ENCODE data around the gene CAMSAP1. TPM values are rescaled to one million over a fixed set of nuclear protein-coding genes. Genes with fewer than 3 reads are reported as not detected.

The CAMSAP1 gene
- total and polyA plus RNA-seq, 9 of the 15 experiments (the other 6 are each of a cell fraction or from before 2014, with no cell fraction given), result 1.5 to 28.8 (median 14.3) TPM

DNA sequence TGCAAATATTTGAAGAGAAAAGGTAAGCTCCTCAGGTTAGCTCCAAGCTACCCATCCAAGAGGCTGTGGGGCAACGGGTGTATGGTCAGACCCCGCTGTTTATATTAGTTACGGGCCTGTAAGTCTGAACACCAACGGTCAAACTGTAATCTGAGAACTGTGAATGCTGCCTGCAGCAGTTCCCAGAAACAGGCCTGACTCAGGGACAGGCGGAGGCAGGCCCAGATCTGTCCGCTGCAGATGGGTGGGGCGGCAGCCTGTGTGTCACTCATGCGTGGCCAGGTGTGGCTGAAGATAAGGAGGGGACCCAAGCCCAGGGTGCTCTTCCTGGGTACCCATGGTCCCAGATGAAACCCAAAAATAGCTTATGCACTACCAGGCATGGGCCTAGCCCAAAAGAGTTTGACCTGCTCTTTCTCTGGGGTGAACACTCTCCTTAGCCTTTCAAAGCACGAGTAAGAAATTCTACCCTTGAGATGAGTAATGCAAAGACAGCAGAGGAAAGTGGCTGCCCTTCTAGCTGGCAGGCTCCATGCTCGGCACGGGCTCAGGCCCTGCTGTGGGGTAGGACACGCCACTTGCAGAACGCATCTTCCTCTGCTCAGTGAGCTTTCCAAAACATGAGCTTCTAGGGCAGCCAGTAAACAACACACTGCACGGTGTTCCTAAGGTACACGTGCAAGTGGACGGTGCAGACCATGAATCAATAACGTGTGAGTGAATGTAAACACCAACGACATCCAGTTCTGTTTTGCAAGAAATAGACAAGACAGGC, 44.7 kb upstream of the CAMSAP1 start (continued):
- TF ChIP-seq GABPB1 (CRISPR knock-in tag; IDR thresholded peaks at IDR 0.05) (peak; percentile 73; the same call in 1 of the 2 replicates), SRSF1 (IDR thresholded peaks at IDR 0.05; ENCODE audit: low read depth, low read length) (no peak), MTA3 (IDR thresholded peaks at IDR 0.05; ENCODE audit: borderline replicate concordance) (peak; percentile 95), PTRF (tag; IDR thresholded peaks at IDR 0.05) (no peak), ZNF75A (CRISPR knock-in tag; IDR thresholded peaks at IDR 0.05) (no peak; the same call in 1 of the 2 replicates), DNMT1 (IDR thresholded peaks at IDR 0.05) (no peak), ZNF121 (CRISPR knock-in tag; conservative IDR thresholded peaks at IDR 0.05) (no peak), ZNF57 (CRISPR knock-in tag; IDR thresholded peaks at IDR 0.05) (peak; percentile 71; the same call in 1 of the 2 replicates), RFX5 (IDR thresholded peaks at IDR 0.05; ENCODE audit: low read depth, low read length) (no peak), ELF1 (tag; IDR thresholded peaks at IDR 0.05) (0 out of 2 replicates have a peak, but pooled peaks have one; percentile 48), HIVEP1 (CRISPR knock-in tag; IDR thresholded peaks at IDR 0.05) (peak; percentile 73), BMI1 (IDR thresholded peaks at IDR 0.05; ENCODE audit: low read length) (no peak), BRD9 (IDR thresholded peaks at IDR 0.05; ENCODE audit: low read depth, partially characterized antibody) (peak; percentile 39), ZKSCAN1 (IDR thresholded peaks at IDR 0.05; ENCODE audit: low read depth, low read length) (peak; percentile 77; the same call in 1 of the 2 replicates)
- TF ChIP-seq, protein P1, sequence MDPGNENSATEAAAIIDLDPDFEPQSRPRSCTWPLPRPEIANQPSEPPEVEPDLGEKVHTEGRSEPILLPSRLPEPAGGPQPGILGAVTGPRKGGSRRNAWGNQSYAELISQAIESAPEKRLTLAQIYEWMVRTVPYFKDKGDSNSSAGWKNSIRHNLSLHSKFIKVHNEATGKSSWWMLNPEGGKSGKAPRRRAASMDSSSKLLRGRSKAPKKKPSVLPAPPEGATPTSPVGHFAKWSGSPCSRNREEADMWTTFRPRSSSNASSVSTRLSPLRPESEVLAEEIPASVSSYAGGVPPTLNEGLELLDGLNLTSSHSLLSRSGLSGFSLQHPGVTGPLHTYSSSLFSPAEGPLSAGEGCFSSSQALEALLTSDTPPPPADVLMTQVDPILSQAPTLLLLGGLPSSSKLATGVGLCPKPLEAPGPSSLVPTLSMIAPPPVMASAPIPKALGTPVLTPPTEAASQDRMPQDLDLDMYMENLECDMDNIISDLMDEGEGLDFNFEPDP (CRISPR knock-in tag; IDR thresholded peaks at IDR 0.05), result peak; percentile 71; the same call in 1 of the 2 replicates
- TF ChIP-seq, protein P2, sequence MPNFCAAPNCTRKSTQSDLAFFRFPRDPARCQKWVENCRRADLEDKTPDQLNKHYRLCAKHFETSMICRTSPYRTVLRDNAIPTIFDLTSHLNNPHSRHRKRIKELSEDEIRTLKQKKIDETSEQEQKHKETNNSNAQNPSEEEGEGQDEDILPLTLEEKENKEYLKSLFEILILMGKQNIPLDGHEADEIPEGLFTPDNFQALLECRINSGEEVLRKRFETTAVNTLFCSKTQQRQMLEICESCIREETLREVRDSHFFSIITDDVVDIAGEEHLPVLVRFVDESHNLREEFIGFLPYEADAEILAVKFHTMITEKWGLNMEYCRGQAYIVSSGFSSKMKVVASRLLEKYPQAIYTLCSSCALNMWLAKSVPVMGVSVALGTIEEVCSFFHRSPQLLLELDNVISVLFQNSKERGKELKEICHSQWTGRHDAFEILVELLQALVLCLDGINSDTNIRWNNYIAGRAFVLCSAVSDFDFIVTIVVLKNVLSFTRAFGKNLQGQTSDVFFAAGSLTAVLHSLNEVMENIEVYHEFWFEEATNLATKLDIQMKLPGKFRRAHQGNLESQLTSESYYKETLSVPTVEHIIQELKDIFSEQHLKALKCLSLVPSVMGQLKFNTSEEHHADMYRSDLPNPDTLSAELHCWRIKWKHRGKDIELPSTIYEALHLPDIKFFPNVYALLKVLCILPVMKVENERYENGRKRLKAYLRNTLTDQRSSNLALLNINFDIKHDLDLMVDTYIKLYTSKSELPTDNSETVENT (CRISPR knock-in tag; IDR thresholded peaks at IDR 0.05), result peak; percentile 19; the same call in 1 of the 2 replicates
- TF ChIP-seq, protein P3, sequence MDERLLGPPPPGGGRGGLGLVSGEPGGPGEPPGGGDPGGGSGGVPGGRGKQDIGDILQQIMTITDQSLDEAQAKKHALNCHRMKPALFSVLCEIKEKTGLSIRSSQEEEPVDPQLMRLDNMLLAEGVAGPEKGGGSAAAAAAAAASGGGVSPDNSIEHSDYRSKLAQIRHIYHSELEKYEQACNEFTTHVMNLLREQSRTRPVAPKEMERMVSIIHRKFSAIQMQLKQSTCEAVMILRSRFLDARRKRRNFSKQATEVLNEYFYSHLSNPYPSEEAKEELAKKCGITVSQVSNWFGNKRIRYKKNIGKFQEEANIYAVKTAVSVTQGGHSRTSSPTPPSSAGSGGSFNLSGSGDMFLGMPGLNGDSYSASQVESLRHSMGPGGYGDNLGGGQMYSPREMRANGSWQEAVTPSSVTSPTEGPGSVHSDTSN (CRISPR knock-in tag; IDR thresholded peaks at IDR 0.05; ENCODE audit: low read depth), result peak; percentile 76; the same call in 1 of the 2 replicates
- TF ChIP-seq, protein P3 (tag; conservative IDR thresholded peaks at IDR 0.05; ENCODE audit: low read depth), result peak; percentile 97
- TF ChIP-seq, protein P4, sequence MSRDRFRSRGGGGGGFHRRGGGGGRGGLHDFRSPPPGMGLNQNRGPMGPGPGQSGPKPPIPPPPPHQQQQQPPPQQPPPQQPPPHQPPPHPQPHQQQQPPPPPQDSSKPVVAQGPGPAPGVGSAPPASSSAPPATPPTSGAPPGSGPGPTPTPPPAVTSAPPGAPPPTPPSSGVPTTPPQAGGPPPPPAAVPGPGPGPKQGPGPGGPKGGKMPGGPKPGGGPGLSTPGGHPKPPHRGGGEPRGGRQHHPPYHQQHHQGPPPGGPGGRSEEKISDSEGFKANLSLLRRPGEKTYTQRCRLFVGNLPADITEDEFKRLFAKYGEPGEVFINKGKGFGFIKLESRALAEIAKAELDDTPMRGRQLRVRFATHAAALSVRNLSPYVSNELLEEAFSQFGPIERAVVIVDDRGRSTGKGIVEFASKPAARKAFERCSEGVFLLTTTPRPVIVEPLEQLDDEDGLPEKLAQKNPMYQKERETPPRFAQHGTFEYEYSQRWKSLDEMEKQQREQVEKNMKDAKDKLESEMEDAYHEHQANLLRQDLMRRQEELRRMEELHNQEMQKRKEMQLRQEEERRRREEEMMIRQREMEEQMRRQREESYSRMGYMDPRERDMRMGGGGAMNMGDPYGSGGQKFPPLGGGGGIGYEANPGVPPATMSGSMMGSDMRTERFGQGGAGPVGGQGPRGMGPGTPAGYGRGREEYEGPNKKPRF (IDR thresholded peaks at IDR 0.05; ENCODE audit: low read depth, low read length), result no peak
